ENCODE results near the gene EML5.

DNA sequence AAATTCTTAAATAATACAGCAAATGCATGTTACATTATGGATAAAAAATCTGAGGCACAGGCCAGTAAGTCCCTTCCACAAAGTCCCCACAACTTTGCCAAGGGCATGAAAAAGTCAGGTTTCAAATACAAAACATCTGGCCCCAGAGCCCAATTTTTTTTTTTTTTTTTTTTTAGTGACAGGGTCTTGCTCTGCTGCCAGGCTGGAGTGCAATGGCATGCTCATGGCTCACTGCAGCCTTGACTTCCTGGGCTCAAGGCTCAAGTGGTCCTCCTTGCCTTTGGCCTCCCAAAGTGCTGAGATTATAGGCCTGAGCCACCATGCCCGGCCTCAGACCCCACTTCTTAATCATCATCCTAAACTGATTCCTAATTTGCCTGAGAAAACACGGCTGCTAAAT lies 28.6 kb upstream of the EML5 start:
- TF ChIP-seq, protein P1, sequence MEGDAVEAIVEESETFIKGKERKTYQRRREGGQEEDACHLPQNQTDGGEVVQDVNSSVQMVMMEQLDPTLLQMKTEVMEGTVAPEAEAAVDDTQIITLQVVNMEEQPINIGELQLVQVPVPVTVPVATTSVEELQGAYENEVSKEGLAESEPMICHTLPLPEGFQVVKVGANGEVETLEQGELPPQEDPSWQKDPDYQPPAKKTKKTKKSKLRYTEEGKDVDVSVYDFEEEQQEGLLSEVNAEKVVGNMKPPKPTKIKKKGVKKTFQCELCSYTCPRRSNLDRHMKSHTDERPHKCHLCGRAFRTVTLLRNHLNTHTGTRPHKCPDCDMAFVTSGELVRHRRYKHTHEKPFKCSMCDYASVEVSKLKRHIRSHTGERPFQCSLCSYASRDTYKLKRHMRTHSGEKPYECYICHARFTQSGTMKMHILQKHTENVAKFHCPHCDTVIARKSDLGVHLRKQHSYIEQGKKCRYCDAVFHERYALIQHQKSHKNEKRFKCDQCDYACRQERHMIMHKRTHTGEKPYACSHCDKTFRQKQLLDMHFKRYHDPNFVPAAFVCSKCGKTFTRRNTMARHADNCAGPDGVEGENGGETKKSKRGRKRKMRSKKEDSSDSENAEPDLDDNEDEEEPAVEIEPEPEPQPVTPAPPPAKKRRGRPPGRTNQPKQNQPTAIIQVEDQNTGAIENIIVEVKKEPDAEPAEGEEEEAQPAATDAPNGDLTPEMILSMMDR (conservative IDR thresholded peaks at IDR 0.05; ENCODE audit: low read depth, low read length) = no peak
- TF ChIP-seq EZH2phosphoT487 (IDR thresholded peaks at IDR 0.05; ENCODE audit: borderline replicate concordance, low read length) (no peak), EZH2 (IDR thresholded peaks at IDR 0.05; ENCODE audit: low read length, unreplicated experiment) (no peak)
